Transverse colon (tissue), 4 donors: ENCODE results near the gene CCT6B. TPM values are rescaled to one million over a fixed set of nuclear protein-coding genes. Genes with fewer than 3 reads are reported as not detected.
A peak's percentile ranks its signal among the peaks of the same experiment; 100 is the strongest.

ENCODE experiments used
- DNase-seq: peaks from one replicate; pipeline ENCODE4 v3.0.0-alpha.2; 2019
- H3K27ac ChIP-seq, 4 donors: fragments of 200-600 bp; sonication (generic); 2 replicates each; pipeline ENCODE4 v1.5.1; 2016 to 2018; ENCODE audit warnings: inconsistent platforms in 4 of 4
- H3K27me3 ChIP-seq: fragments of 200-600 bp; sonication (generic); 2 replicates; pipeline ENCODE4 v1.5.1; 2017; ENCODE audit warnings: inconsistent platforms
- H3K36me3 ChIP-seq, 4 donors: fragments of 200-600 bp; sonication (generic); 2 replicates each; pipeline ENCODE4 v1.5.1; 2017 to 2019; ENCODE audit warnings: inconsistent platforms in 4 of 4
- H3K4me1 ChIP-seq, 4 donors: fragments of 200-600 bp; sonication (generic); 2 replicates each; pipeline ENCODE4 v1.5.1; 2017 to 2020; ENCODE audit warnings: inconsistent platforms in 4 of 4
- H3K4me3 ChIP-seq, 4 donors: fragments of 200-600 bp; sonication (generic); 1 replicate in 1 of 4; 2 replicates in 3 of 4; pipeline versions ENCODE4 v1.5.1 to v1.6.1; 2017 to 2019; ENCODE audit warnings: inconsistent platforms in 4 of 4
- H3K9me3 ChIP-seq, 2 donors: fragments of 200-600 bp; sonication (generic); 2 replicates each; pipeline ENCODE4 v1.5.1; 2017 to 2019; ENCODE audit warnings: inconsistent platforms in 2 of 2
- EP300 ChIP-seq: sonication (generic); formaldehyde crosslinking; IDR thresholded peaks from one replicate; pipeline ENCODE4 v1.6.1; 2017; ENCODE audit warnings: antibody characterized with exemption, low read depth
- POLR2A ChIP-seq: fragments of 450-650 bp; IDR thresholded peaks from one replicate; pipeline ENCODE4 v1.6.1; 2016; ENCODE audit warnings: antibody characterized with exemption, mild to moderate bottlenecking, moderate library complexity
- POLR2AphosphoS5 ChIP-seq, 3 donors: sonication (generic); formaldehyde crosslinking; IDR thresholded peaks; one replicate each; pipeline ENCODE4 v1.6.1; 2016; ENCODE audit warnings: antibody characterized with exemption in 3 of 3
- WGBS, 2 donors: methylation state at CpG; one replicate each; pipeline ENCODE4 v1.1.5; 2018; ENCODE audit warnings: low coverage in 1 of 2; 5-methylcytosine and 5-hydroxymethylcytosine counted together
- in situ Hi-C, 4 donors: fragments of 200-750 bp; cut with MboI; loops; one replicate each; pipeline versions ENCODE4 v1.15.0 to v1.15.1; 2017; ENCODE audit warnings: low sequenced_read_pairs in 3 of 4, low pct_ligation_motif_present in 1 of 4, low pct_unique_long_range_greater_than_20kb in 1 of 4
- intact Hi-C: fragments of 100-400 bp; cut with DNase I; formaldehyde crosslinking; loops from one replicate; pipeline ENCODE4 v1.15.1; 2023; ENCODE audit warnings: low total_unique reads
- total RNA-seq, 4 donors: library from RNA; depleted of rRNA; stranded (reverse); fragments of >200 nt; gene quantifications; one replicate each; pipeline ENCODE4 v1.1.0, GENCODE V29; 2016
- TF ChIP-seq, protein P1 (sequence below), 5 experiments: fragments of 200-600 bp in 3 of 5; fragments of 450-650 bp in 2 of 5; sonication (generic) in 3 of 5; IDR thresholded peaks; 1 replicate in 2 of 5; 2 replicates in 3 of 5; pipeline ENCODE4 v1.5.1; 2016 to 2017; ENCODE audit warnings: antibody characterized with exemption in 5 of 5, inconsistent platforms in 3 of 5, mild to moderate bottlenecking in 2 of 5, moderate library complexity in 1 of 5

The CCT6B gene, protein sequence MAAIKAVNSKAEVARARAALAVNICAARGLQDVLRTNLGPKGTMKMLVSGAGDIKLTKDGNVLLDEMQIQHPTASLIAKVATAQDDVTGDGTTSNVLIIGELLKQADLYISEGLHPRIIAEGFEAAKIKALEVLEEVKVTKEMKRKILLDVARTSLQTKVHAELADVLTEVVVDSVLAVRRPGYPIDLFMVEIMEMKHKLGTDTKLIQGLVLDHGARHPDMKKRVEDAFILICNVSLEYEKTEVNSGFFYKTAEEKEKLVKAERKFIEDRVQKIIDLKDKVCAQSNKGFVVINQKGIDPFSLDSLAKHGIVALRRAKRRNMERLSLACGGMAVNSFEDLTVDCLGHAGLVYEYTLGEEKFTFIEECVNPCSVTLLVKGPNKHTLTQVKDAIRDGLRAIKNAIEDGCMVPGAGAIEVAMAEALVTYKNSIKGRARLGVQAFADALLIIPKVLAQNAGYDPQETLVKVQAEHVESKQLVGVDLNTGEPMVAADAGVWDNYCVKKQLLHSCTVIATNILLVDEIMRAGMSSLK
- total RNA-seq, result 1 to 10 TPM in 1 of 4 donors, under 1 TPM in 1, not detected in 2; 0.96 to 1.9 TPM

DNA sequence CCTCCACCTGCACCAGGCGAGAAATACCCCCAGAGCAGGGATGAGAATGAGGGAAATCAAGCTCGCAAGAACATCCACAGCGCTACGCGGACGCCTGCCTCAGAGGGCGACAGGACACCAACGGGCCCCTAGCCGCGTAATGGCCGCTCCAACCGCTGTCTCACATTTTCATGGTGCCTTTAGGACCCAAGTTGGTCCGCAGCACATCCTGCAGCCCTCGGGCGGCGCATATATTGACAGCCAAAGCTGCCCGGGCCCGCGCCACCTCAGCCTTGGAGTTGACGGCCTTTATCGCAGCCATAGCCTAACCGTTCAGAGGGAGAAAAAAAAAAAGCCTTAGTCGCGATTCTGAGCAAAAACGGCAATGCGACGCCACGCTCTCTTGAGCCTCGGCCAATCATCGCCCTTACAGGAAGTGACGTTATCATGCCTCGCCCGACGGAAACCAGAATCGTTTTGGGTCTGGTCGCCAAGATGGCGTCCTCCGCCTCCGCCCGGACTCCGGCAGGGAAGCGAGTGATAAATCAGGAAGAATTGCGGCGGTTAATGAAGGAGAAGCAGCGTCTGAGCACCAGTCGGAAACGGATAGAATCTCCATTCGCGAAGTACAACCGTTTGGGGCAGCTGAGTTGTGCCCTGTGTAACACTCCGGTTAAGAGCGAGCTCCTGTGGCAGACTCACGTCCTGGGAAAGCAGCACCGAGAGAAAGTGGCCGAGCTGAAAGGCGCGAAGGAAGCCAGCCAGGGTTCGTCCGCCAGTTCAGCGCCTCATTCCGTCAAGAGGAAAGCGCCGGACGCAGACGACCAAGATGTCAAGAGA lies at the start of gene CCT6B, which contains the start of gene ZNF830:
TSS of gene CCT6B (minus strand) at position 368 of the 819 bp plus-strand sequence. CDS start at position 301, 67 bp downstream.
TSS of gene ZNF830 (plus strand) at position 448 of the 819 bp plus-strand sequence. CDS start at position 475, 27 bp downstream.
- TF ChIP-seq POLR2AphosphoS5 (IDR thresholded peaks at IDR 0.05) (peak; percentile 90 to 95 (median 95)), POLR2A (peak; percentile 78), EP300 (no peak)
- TF ChIP-seq, protein P1, sequence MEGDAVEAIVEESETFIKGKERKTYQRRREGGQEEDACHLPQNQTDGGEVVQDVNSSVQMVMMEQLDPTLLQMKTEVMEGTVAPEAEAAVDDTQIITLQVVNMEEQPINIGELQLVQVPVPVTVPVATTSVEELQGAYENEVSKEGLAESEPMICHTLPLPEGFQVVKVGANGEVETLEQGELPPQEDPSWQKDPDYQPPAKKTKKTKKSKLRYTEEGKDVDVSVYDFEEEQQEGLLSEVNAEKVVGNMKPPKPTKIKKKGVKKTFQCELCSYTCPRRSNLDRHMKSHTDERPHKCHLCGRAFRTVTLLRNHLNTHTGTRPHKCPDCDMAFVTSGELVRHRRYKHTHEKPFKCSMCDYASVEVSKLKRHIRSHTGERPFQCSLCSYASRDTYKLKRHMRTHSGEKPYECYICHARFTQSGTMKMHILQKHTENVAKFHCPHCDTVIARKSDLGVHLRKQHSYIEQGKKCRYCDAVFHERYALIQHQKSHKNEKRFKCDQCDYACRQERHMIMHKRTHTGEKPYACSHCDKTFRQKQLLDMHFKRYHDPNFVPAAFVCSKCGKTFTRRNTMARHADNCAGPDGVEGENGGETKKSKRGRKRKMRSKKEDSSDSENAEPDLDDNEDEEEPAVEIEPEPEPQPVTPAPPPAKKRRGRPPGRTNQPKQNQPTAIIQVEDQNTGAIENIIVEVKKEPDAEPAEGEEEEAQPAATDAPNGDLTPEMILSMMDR (IDR thresholded peaks at IDR 0.05), result no peak
- peak; percentile 94 for DNase-seq
- peak within 1 kb of the TSS; percentile 48 to 97 (median 80) for H3K4me3 ChIP-seq
- in situ Hi-C loops (no loop called here), intact Hi-C loops (loop anchor here (1.0 kb wide), 1 partner anchor 21 kb away; no protein-coding TSS in a partner anchor)
- no peaks in the 10 kb centered on the region for H3K9me3 ChIP-seq
- H3K4me1 ChIP-seq, result peaks cover 11 to 27% (median 14%) of the 10 kb centered on the region in 4 donors
- H3K36me3 ChIP-seq, result peaks cover 0 to 16% (median 3%) of the 10 kb centered on the region in 4 donors
- H3K27me3 ChIP-seq, result no peaks in the 10 kb centered on the region
- H3K27ac ChIP-seq, result peak within 1 kb of the TSS; percentile 90 to 97 (median 94)
- WGBS, 2 donors, result 0% methylated on average over 2 to 65 of the region's 65 CpGs

DNA sequence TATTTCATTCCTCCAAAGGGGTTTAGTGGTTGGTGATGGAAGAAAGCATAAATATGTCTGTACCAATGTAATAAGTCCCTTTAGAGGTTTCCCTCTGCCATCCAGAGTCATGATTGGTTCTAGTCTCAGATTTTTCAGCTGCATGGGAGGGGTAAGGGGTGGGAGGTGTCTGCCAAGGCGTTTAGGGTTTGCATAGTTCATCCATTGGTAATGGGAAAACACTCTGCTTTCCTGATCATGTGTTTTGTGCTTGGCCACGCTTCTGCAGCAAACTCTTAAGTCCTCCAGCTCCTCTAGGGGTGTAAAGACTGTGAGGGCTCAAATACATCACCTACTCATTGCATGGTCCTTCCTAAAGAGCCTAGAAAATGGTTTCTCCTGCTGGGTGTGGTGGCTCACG lies 48.8 kb upstream of the CCT6B start:
- DNase-seq, result no peak
- TF ChIP-seq POLR2AphosphoS5 (IDR thresholded peaks at IDR 0.05) (no peak), EP300 (no peak), POLR2A (no peak)
- TF ChIP-seq, protein P1 (IDR thresholded peaks at IDR 0.05), result no peak
- in situ Hi-C loops (no loop called here), intact Hi-C loops (no loop called here)
- Histone ChIP-seq H3K27ac (no peak overlapping the region), H3K9me3 (no peaks in the 10 kb centered on the region), H3K4me1 (no peaks in the 10 kb centered on the region), H3K36me3 (peaks cover 0 to 14% (median 2%) of the 10 kb centered on the region in 4 donors), H3K4me3 (no peak overlapping the region), H3K27me3 (no peaks in the 10 kb centered on the region)
- WGBS, 2 donors, result 20 to 63% methylated on average over 1 to 3 of the region's 3 CpGs

DNA sequence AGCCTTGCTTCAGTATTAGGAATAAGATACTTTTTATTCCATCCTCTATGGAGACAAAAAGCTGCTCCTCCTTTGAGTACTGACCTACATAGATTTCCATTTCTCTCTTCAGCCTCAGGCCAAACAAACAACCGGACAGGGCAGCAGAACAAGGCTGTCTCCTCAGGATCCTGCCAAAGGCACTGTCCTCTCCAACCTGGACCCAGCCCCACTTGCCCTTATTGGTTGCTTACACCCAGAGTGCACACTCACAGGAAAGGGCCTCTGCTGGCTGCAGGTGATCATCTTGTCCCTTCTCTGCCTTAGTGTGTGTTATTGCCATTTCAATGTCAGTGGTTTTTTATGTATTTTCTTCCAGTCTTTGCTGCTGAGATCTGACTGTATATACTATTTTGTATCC lies 45.7 kb upstream of the CCT6B start:
- no peak for DNase-seq
- intact Hi-C loops, result no loop called here
- H3K4me3 ChIP-seq, result no peak overlapping the region
- peaks cover 0 to 3% (median 0%) of the 10 kb centered on the region in 4 donors for H3K4me1 ChIP-seq
- no peaks in the 10 kb centered on the region for H3K9me3 ChIP-seq
- in situ Hi-C loops, result loop anchor here in 1 of 4 donors (10.0 kb wide), 1 partner anchor 58 kb away; the partner anchor contains the start of gene RFFL
- TF ChIP-seq POLR2AphosphoS5 (IDR thresholded peaks at IDR 0.05) (no peak), POLR2A (no peak), EP300 (no peak)
- TF ChIP-seq, protein P1 (IDR thresholded peaks at IDR 0.05), result no peak
- 21% methylated on average over 1 of the region's 1 CpG; no CpG with 5 or more reads in 1 of the 2 donors for WGBS, 2 donors
- H3K27me3 ChIP-seq, result no peaks in the 10 kb centered on the region
- H3K27ac ChIP-seq, result no peak overlapping the region
- peaks cover 0 to 20% (median 0%) of the 10 kb centered on the region in 4 donors for H3K36me3 ChIP-seq
